ENCODE measurements around the gene NGFR. TPM values are rescaled to one million over a fixed set of nuclear protein-coding genes. Genes with fewer than 3 reads are reported as not detected.

Gene NGFR
- total and polyA plus RNA-seq, 9 donors: 0.35 to 13.2 (median 3.4) TPM

DNA sequence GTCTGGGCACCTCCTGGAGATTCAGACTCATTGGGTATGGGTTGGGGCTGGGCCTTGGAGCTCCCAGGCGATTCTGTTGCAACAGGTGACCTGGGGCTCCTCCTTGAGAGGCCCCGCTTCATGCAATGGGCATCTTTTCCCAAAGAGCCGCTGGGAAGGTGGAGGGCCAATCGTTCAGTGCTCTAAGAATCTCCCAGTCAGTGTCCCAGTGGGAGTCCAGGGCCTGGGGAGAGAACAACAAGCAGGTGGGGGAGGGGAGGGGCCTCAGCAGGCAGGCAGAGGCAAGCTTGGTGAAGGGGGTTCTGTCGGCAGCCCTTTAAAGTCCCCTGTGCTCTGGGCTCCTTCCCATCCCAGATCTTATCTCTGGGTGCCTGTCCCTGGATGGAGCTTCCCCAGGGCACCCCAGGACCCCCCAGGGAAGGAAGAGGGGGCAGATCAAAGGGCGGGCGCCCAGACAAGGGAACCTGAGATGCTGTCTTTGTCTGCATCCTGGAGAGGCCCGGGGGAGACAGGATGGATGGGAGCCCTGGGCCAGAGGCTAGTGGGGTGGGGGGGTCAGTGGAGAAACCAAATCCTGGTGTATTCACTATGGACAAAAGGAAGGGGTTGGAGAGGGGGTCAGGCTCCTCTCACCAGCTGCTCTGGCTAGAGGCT is 50.0 kb downstream of the NGFR start:
- intact Hi-C loops (cut with DNase I): loop anchor here in 1 of 4 donors (10.0 kb wide), 1 partner anchor 230 kb away; no protein-coding TSS in a partner anchor
- no peak for DNase-seq
- Histone ChIP-seq H3K27ac (no peak overlapping the region), H3K4me3 (no peak overlapping the region), H3K36me3 (no peaks in the 10 kb centered on the region), H3K9me3 (no peaks in the 10 kb centered on the region), H3K4me1 (ENCODE audit: insufficient read depth) (no peaks in the 10 kb centered on the region), H3K27me3 (no peaks in the 10 kb centered on the region)
- WGBS, 3 donors: 79 to 89% (median 83%) methylated on average over 8 of the region's 8 CpGs
- TF ChIP-seq, protein P1, sequence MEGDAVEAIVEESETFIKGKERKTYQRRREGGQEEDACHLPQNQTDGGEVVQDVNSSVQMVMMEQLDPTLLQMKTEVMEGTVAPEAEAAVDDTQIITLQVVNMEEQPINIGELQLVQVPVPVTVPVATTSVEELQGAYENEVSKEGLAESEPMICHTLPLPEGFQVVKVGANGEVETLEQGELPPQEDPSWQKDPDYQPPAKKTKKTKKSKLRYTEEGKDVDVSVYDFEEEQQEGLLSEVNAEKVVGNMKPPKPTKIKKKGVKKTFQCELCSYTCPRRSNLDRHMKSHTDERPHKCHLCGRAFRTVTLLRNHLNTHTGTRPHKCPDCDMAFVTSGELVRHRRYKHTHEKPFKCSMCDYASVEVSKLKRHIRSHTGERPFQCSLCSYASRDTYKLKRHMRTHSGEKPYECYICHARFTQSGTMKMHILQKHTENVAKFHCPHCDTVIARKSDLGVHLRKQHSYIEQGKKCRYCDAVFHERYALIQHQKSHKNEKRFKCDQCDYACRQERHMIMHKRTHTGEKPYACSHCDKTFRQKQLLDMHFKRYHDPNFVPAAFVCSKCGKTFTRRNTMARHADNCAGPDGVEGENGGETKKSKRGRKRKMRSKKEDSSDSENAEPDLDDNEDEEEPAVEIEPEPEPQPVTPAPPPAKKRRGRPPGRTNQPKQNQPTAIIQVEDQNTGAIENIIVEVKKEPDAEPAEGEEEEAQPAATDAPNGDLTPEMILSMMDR (IDR thresholded peaks at IDR 0.05): no peak
- no peak for TF ChIP-seq EP300 (IDR thresholded peaks at IDR 0.05)
- no peak for TF ChIP-seq POLR2A (IDR thresholded peaks at IDR 0.05)

DNA sequence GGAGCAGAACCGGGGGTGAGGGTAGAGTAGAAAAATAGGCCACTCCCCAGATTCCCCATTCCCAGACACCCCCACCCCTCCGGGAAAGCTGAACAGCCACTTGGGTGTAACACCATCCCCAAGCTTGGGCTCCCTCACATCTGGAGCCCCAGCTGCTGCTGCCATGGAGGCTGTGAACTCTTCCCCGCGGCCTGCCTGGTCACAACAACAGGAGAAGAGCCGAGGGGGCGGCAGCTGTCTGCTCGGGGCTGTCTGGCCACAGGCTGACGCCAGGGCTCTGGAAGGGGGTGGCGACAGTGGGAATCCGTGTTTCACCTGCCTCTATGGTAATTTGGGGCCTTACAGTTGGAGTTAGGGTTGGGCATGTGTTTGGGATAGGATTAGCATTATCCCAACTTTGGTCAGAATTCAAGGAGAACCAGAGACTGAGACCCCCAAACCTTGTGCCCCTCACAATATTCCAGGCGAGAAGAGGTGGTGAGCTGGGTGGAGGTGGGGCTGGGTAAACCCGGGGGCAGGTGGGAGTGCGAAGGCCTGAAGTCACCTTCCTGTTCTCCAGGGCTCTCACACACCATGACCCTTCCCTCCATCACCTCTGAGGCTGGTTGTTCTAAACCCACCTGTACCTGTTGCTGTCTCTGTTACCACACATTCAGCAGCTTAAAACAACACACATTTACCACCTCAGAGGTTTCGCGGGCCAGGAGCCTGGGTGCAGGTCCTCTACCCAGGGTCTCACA is 50.9 kb downstream of the NGFR start:
- Histone ChIP-seq H3K9me3 (no peaks in the 10 kb centered on the region), H3K27ac (no peak overlapping the region), H3K36me3 (no peaks in the 10 kb centered on the region), H3K27me3 (no peaks in the 10 kb centered on the region), H3K4me3 (no peak overlapping the region), H3K4me1 (ENCODE audit: insufficient read depth) (no peaks in the 10 kb centered on the region)
- DNase-seq: no peak
- intact Hi-C loops (cut with DNase I): loop anchor here in 1 of 4 donors (10.0 kb wide), 1 partner anchor 231 kb away; no protein-coding TSS in a partner anchor
- TF ChIP-seq, protein P1 (IDR thresholded peaks at IDR 0.05): no peak
- no peak for TF ChIP-seq POLR2A (IDR thresholded peaks at IDR 0.05)
- TF ChIP-seq EP300 (IDR thresholded peaks at IDR 0.05): no peak
- 63 to 71% (median 67%) methylated on average over 15 of the region's 15 CpGs for WGBS, 3 donors

DNA sequence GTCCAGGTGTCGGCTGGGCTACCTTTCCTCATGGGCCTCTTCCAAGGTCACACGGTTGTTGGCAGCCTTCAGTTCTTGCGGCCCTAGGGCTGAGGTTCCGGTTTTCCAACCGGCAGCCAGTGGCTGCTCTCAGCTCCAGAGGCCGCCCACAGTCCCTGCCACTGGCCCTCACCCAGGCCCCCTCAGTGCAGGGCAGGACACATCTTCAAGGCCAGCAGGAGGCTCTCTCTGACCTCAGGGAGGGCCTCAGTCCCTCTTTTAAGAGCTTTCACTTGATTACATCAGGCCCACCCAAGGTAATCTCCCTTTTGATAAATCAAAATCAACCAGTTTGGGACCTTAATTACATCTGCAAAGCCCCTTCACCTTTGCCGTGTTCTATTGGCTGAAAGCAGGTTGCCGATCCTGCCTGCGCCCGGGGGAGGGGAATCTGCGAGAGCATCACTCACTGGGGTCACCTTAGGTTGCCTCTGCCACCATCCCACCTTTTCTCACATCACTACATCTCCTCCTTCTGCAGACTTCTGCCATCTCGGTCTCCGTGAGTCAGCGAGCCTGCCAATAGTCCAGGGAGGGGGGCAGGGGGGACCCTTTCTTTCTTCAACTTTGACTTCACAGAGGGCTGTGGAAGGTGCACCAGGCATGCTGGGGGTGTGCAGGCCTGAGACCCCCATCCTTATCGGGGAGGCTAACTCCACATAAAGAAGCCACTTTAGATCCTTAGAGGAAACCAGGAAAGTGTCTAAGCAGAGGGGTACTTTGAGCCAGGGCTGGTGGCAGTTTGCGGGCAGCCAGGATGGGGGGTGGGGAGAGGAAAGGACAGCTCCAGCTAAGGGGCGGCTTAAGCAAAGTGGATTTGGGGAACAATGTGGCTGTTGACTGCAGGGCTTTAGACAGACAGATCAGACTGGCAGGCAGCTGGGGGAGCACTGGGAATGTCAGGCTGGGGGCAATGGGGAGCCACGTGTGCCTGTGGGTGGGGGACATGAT is 51.7 kb downstream of the NGFR start:
- Histone ChIP-seq H3K4me3 (no peak overlapping the region), H3K36me3 (no peaks in the 10 kb centered on the region), H3K27ac (no peak overlapping the region), H3K4me1 (ENCODE audit: insufficient read depth) (no peaks in the 10 kb centered on the region), H3K27me3 (no peaks in the 10 kb centered on the region), H3K9me3 (no peaks in the 10 kb centered on the region)
- 85 to 88% (median 87%) methylated on average over 18 of the region's 18 CpGs for WGBS, 3 donors
- intact Hi-C loops (cut with DNase I): loop anchor here in 1 of 4 donors (10.0 kb wide), 1 partner anchor 232 kb away; no protein-coding TSS in a partner anchor
- DNase-seq: no peak
- TF ChIP-seq, protein P1 (IDR thresholded peaks at IDR 0.05): no peak
- TF ChIP-seq EP300 (IDR thresholded peaks at IDR 0.05) (no peak), POLR2A (IDR thresholded peaks at IDR 0.05) (no peak)

DNA sequence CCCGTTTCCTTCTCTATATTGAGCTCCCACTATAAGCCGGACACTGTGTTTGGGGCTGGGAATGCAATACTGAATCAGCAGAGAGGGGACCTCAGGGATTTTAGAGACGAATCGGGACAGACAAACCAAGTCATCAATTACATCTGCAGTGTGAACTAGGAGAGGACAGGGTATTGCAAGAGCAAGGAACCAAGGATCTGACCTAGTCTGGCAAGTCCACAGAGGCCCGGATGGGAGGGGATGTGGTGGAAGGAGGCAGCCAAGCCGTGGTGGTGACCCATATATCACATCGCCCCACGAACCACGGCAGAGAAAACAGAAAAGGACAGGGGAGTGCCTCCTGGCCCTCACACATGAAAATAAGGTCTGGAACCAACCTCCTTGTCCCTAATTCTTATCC is 52.5 kb downstream of the NGFR start:
- no peaks in the 10 kb centered on the region for H3K27me3 ChIP-seq
- no peak overlapping the region for H3K4me3 ChIP-seq
- no peak overlapping the region for H3K27ac ChIP-seq
- 65 to 73% (median 66%) methylated on average over 9 of the region's 9 CpGs for WGBS, 3 donors
- H3K9me3 ChIP-seq: no peaks in the 10 kb centered on the region
- intact Hi-C loops (cut with DNase I): loop anchor here in 1 of 4 donors (10.0 kb wide), 1 partner anchor 233 kb away; no protein-coding TSS in a partner anchor
- no peaks in the 10 kb centered on the region for H3K36me3 ChIP-seq
- DNase-seq: no peak
- TF ChIP-seq POLR2A (IDR thresholded peaks at IDR 0.05) (no peak), EP300 (IDR thresholded peaks at IDR 0.05) (no peak)
- TF ChIP-seq, protein P1 (IDR thresholded peaks at IDR 0.05): no peak
- no peaks in the 10 kb centered on the region for H3K4me1 ChIP-seq (ENCODE audit: insufficient read depth)

Measured in ovary (tissue), 9 donors.